ENCODE data around the gene TMEM115.

The TMEM115 gene

DNA sequence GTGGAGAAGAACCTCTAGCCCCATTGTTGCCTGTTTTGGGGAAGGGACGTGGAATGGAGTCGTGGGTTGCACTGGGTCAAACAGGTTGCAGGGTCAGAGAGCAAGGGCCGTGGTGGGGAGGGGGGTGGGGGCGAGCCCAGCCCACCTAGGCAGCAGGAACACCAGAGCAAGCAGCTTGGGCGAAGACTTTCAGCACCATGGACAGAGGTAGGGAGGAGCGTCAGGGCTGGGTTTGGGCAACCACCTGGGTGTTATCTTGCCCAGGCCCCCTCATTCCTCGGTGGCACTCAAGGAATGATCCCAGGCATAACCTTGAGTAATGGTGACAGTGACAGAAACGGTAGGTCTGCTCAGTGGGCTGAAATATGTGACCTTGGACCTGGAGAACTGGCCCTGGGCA, 45.9 kb upstream of the TMEM115 start:
- Histone ChIP-seq H3K4me3 (replicated peaks; ENCODE audit: insufficient read depth, low read length) (no peak overlapping the region), H3K27ac (replicated peaks) (no peak overlapping the region), H3K27me3 (ENCODE audit: insufficient read depth, poor library complexity, severe bottlenecking) (peaks cover 2% of the 10 kb centered on the region)
- peak in 1 of 2 experiments; percentile 28 for DNase-seq (ENCODE audit: low read depth in 1 of 2, low spot score in 1 of 2)
- TF ChIP-seq, protein P1, sequence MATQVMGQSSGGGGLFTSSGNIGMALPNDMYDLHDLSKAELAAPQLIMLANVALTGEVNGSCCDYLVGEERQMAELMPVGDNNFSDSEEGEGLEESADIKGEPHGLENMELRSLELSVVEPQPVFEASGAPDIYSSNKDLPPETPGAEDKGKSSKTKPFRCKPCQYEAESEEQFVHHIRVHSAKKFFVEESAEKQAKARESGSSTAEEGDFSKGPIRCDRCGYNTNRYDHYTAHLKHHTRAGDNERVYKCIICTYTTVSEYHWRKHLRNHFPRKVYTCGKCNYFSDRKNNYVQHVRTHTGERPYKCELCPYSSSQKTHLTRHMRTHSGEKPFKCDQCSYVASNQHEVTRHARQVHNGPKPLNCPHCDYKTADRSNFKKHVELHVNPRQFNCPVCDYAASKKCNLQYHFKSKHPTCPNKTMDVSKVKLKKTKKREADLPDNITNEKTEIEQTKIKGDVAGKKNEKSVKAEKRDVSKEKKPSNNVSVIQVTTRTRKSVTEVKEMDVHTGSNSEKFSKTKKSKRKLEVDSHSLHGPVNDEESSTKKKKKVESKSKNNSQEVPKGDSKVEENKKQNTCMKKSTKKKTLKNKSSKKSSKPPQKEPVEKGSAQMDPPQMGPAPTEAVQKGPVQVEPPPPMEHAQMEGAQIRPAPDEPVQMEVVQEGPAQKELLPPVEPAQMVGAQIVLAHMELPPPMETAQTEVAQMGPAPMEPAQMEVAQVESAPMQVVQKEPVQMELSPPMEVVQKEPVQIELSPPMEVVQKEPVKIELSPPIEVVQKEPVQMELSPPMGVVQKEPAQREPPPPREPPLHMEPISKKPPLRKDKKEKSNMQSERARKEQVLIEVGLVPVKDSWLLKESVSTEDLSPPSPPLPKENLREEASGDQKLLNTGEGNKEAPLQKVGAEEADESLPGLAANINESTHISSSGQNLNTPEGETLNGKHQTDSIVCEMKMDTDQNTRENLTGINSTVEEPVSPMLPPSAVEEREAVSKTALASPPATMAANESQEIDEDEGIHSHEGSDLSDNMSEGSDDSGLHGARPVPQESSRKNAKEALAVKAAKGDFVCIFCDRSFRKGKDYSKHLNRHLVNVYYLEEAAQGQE (IDR thresholded peaks at IDR 0.05; ENCODE audit: insufficient replicate concordance, low read depth), result peak; percentile 98
- no peak for TF ChIP-seq SPI1 (IDR thresholded peaks at IDR 0.05; ENCODE audit: borderline replicate concordance, low read depth)
- no peak for TF ChIP-seq POLR2AphosphoS5 (IDR thresholded peaks at IDR 0.05; ENCODE audit: low read depth)

- no peak overlapping the region for H3K27ac ChIP-seq (replicated peaks)
- no peak for DNase-seq (ENCODE audit: low read depth in 1 of 2, low spot score in 1 of 2)
These were observed 42.8 kb upstream of the TMEM115 start for GRCh38 chr3:50401978-50402595.

DNA sequence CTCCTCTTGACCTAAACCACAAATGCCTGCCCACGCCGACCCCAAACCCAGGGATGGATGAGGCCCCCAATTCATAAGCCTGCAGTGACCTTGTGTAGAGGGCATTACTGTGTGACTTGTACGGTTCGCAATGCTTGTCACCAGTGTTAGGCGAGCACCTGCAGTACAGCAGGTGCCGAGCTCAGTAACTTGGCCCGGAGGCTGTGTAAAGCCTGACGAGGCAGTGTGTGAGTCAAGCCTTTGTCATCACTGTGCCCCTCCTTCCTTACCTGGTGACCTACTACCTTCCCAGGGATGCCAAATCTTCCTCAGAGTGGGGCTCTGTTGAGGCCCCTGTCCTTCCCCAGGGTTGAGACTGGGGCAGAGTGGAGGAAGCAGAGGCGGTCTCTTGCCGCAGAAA, 37.2 kb upstream of the TMEM115 start:
- H3K27me3 ChIP-seq (ENCODE audit: insufficient read depth, poor library complexity, severe bottlenecking), result peaks cover 4% of the 10 kb centered on the region
- no peak overlapping the region for H3K4me3 ChIP-seq (replicated peaks; ENCODE audit: insufficient read depth, low read length)
- H3K27ac ChIP-seq (replicated peaks), result no peak overlapping the region
- no peak for DNase-seq (ENCODE audit: low read depth in 1 of 2, low spot score in 1 of 2)
- TF ChIP-seq GABPA (IDR thresholded peaks at IDR 0.05; ENCODE audit: low read depth) (no peak), SPI1 (IDR thresholded peaks at IDR 0.05; ENCODE audit: borderline replicate concordance, low read depth) (no peak)

More at GRCh38 chr3:50401978-50402595, 42.8 kb upstream of the TMEM115 start:
- Histone ChIP-seq H3K27me3 (ENCODE audit: insufficient read depth, poor library complexity, severe bottlenecking) (peaks cover 4% of the 10 kb centered on the region), H3K4me3 (replicated peaks; ENCODE audit: insufficient read depth, low read length) (no peak overlapping the region)
- TF ChIP-seq SPI1 (IDR thresholded peaks at IDR 0.05; ENCODE audit: borderline replicate concordance, low read depth) (no peak), GABPA (IDR thresholded peaks at IDR 0.05; ENCODE audit: low read depth) (no peak), CTCF (IDR thresholded peaks at IDR 0.05; ENCODE audit: insufficient read depth, low read length) (no peak)
- TF ChIP-seq, protein P1 (IDR thresholded peaks at IDR 0.05; ENCODE audit: insufficient replicate concordance, low read depth), result no peak

DNA sequence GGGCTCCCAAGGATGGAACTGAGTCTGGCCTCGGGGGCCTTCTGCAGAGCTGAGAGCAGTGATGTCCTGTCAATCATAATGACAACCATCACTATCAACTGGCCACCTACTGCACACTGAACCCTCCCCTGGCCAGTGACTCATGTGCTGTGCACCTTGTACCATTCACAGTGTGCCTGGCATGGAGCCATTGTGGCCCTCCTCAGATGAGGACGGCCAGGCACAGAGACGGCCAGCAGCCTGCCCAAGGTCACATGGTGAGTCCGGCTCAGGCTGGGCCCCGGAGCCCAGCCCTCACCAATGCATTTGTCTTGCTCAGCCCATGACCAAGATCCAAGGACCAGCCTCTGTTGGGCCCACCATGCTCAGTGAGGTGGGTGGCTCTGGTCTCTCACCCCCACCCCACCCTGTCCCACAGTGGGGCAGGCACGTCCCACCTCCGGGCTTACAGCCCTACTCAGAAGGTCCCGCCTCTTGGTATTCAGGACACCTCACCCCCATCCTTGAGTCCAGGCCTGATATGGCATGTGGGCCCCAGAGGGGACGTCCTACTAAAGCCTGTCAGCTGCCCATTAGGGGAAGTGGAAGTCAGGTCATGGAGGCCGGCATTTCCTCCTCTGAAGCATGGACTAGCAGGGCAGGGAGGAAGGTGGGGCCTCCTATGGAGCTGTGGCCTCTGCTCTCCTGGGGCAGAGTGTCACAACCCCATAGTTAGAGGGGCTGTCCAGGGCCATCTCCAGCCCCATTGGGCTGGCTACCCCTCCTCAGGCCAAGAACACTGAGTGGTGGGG, 35.9 kb upstream of the TMEM115 start:
- Histone ChIP-seq H3K27ac (replicated peaks) (no peak overlapping the region), H3K27me3 (ENCODE audit: insufficient read depth, poor library complexity, severe bottlenecking) (peaks cover 3% of the 10 kb centered on the region), H3K4me3 (replicated peaks; ENCODE audit: insufficient read depth, low read length) (no peak overlapping the region)
- DNase-seq (ENCODE audit: low read depth in 1 of 2, low spot score in 1 of 2), result peak; percentile 37 to 46
- TF ChIP-seq, protein P1 (IDR thresholded peaks at IDR 0.05; ENCODE audit: insufficient replicate concordance, low read depth), result no peak
- TF ChIP-seq GABPA (IDR thresholded peaks at IDR 0.05; ENCODE audit: low read depth), result no peak
- peak; percentile 59; the same call in 1 of the 2 replicates for TF ChIP-seq SPI1 (IDR thresholded peaks at IDR 0.05; ENCODE audit: borderline replicate concordance, low read depth)
- no peak for TF ChIP-seq CTCF (IDR thresholded peaks at IDR 0.05; ENCODE audit: insufficient read depth, low read length)

Measured in HL-60 (cell line).